Cardiac fibroblast (primary cell): Measurements from ENCODE around the gene ARID1B.

ENCODE experiments used
- DNase-seq, 2 donors: peaks; one replicate each; pipeline versions ENCODE4 v3.0.0 to v3.0.0-alpha.2; 2010; ENCODE audit warnings: low read depth in 2 of 2
- H3K4me3 ChIP-seq, 2 donors: replicated peaks in 1 of 2; 1 replicate in 1 of 2; 2 replicates in 1 of 2; pipeline ENCODE4 v1.5.1; 2011; ENCODE audit warnings: low read depth in 2 of 2, low read length in 2 of 2, mild to moderate bottlenecking in 2 of 2, moderate library complexity in 1 of 2
- CTCF ChIP-seq: IDR thresholded peaks from one replicate; pipeline ENCODE4 v1.5.1; 2011; ENCODE audit warnings: low read depth, mild to moderate bottlenecking, low read length, inconsistent platforms

The ARID1B gene

GRCh38 chr6:157221049-157221816, 444.1 kb downstream of the ARID1B start:
- H3K4me3 ChIP-seq = peak overlapping the region; percentile 32 to 50
- TF ChIP-seq CTCF = peak; percentile 11
- DNase-seq = peak; percentile 75 to 82

DNA sequence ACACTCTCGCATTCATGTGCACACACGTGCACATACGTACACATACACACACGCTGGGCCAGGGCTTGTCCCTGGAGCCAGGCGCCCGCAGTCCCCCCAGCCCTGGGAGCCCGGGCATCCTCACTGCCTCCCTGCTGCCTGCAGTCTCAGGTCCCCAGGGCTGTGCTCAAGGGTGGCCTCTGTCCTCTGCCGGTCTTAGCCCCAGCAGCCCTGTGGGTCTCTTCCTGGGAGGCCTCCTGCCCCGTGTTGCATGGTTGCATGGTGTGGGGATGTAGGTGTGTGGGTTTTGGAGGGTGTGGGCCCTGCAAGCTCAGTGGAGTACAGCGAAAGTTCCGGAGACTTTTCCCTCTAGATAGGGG, 444.6 kb downstream of the ARID1B start:
- no peak for TF ChIP-seq CTCF
- DNase-seq = no peak
- H3K4me3 ChIP-seq = no peak overlapping the region

DNA sequence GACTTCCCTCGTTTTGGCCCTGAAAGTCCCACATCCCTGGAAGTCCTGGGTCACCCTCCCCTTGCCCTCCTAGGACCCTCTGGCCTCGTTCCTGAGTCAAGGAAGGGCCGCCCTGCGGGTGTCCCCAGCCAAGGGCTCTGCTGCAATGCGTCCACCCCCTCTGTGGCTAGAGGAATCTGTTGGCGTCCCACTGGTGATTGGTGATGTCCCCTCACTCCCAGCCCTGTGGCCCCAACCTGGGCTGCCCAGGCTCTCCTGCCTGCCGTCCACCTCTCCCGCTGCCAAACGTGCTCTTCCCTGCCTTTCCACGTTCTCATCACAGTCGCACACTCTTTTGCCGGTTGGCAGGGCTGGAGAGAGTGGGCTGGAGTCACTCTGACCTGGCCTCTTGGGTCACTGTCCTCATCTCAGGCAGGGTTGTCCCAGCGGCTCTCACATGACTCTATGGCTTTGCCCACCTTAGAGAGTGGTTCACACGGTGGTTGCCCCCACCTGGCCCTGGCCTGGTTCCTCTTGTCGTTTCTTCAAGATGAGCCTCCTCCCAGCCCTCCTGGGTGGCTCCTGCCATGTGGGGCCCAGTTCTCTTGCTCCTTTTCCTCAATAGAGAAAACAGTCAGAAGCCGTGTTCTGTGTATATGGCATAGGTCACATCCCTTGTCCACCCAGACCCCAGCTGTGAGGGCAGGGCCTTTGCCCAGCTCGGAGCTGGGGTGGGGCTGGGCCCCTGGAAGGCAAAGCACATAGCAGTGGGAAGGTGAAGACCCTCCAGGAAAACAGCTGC, 445.2 kb downstream of the ARID1B start:
- H3K4me3 ChIP-seq = no peak overlapping the region
- DNase-seq = no peak
- TF ChIP-seq CTCF = no peak

GRCh38 chr6:157223021-157223430, 445.8 kb downstream of the ARID1B start:
- no peak for TF ChIP-seq CTCF
- H3K4me3 ChIP-seq = no peak overlapping the region
- no peak for DNase-seq

DNA sequence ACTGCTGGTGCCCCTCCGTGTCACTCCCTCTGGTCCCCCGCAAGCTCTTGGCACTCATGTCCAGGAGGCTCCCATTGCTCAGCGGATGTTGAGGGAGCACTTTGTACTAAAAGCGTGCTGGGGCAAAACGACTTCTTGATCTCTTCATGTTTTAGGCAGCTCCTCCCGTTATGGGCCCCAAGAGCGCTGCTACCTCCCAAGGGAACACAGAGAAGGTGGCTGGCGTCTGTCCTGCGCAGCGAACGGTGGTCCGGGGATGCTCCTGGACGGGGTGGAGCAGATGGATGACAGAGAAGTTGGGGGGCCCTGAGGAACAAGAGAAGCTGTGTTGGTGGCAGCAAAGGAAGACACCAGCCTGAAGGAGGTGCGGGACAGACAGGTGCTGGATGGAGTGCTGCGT, 446.3 kb downstream of the ARID1B start:
- no peak for TF ChIP-seq CTCF
- H3K4me3 ChIP-seq = no peak overlapping the region

GRCh38 chr6:157224178-157224950, 447.2 kb downstream of the ARID1B start:
- TF ChIP-seq CTCF = no peak
- no peak overlapping the region for H3K4me3 ChIP-seq
- no peak for DNase-seq

More for the DNA sequence above, 446.3 kb downstream of the ARID1B start:
- DNase-seq = no peak
